Subcutaneous abdominal adipose tissue (tissue), 5 donors: ENCODE results near the gene SHROOM4.
A peak's percentile ranks its signal among the peaks of the same experiment; 100 is the strongest.

ENCODE experiments used
- H3K27ac ChIP-seq: one replicate; pipeline ENCODE4 v1.7.0; 2013; ENCODE audit warnings: low read depth, mild to moderate bottlenecking, inconsistent platforms, low read length, moderate library complexity
- H3K27me3 ChIP-seq, 5 donors: one replicate each; pipeline ENCODE4 v1.7.0; 2013; ENCODE audit warnings: low read length in 5 of 5, inconsistent platforms in 1 of 5; ENCODE audit not compliant: control insufficient read depth in 5 of 5, insufficient read depth in 4 of 5
- H3K36me3 ChIP-seq, 5 donors: one replicate each; pipeline ENCODE4 v1.7.0; 2013; ENCODE audit warnings: low read length in 5 of 5; ENCODE audit not compliant: control insufficient read depth in 5 of 5, insufficient read depth in 5 of 5
- H3K4me1 ChIP-seq, 5 donors: one replicate each; pipeline ENCODE4 v1.7.0; 2013; ENCODE audit warnings: low read length in 5 of 5, mild to moderate bottlenecking in 3 of 5, moderate library complexity in 1 of 5; ENCODE audit not compliant: control insufficient read depth in 5 of 5, insufficient read depth in 5 of 5
- H3K4me3 ChIP-seq, 5 donors: one replicate each; pipeline ENCODE4 v1.7.0; 2013; ENCODE audit warnings: low read length in 5 of 5, low read depth in 1 of 5
- H3K9ac ChIP-seq, 5 donors: one replicate each; pipeline ENCODE4 v1.7.0; 2013; ENCODE audit warnings: low read length in 5 of 5, mild to moderate bottlenecking in 4 of 5, moderate library complexity in 3 of 5
- H3K9me3 ChIP-seq, 5 donors: one replicate each; pipeline ENCODE4 v1.7.0; 2013; ENCODE audit warnings: low read length in 5 of 5; ENCODE audit not compliant: control insufficient read depth in 5 of 5
- donor health status: healthy.
- donor health status: healthy.
- donor health status: healthy.
- donor health status: healthy.
- donor health status: healthy.

The SHROOM4 gene

DNA sequence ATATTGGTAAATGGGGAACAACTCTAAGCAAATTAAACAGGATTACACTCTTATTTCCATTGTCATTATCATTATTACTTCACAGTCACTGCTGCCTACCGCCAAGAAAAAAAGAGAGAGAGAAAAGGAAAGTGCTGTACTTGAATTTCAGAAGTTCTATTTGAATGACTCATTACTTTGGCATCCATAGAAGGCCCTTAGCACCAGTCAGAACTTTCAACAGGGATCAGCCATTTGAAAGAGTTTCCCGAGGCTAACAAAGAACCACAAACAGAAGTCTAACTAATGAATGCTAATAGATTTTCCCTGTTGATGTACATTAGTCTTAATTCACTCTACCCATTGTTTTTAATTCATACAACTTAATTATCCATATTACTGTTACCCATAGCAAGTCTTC lies 116.3 kb downstream of the SHROOM4 start:
- peaks cover 0 to 16% (median 10%) of the 10 kb centered on the region in 5 donors for H3K27me3 ChIP-seq
- no peaks in the 10 kb centered on the region for H3K9me3 ChIP-seq
- no peak overlapping the region for H3K27ac ChIP-seq
- H3K36me3 ChIP-seq: no peaks in the 10 kb centered on the region
- H3K9ac ChIP-seq: no peak overlapping the region
- H3K4me1 ChIP-seq: peaks cover 0 to 3% (median 0%) of the 10 kb centered on the region in 5 donors
- H3K4me3 ChIP-seq: no peak overlapping the region

DNA sequence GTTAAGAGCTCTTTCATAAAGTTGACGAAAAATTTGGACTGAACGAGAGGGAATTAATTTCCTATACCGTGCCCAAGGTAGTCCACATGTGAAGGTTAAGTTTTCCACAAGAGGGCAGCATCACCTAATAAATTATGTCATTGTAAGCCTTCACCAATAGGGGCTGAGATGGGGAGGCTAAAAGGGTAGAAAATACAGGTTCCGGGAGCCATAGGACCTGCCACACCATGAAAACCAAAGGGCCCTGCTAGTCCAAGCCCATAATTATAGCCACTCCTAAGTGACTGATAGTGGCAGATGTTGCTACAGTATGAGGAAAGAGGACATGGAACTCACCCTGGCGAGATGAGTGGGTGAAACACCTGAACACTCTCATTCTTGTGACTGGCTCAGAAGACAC lies 122.2 kb downstream of the SHROOM4 start:
- H3K36me3 ChIP-seq: no peaks in the 10 kb centered on the region
- H3K9me3 ChIP-seq: no peaks in the 10 kb centered on the region
- no peak overlapping the region for H3K9ac ChIP-seq
- H3K4me1 ChIP-seq: no peaks in the 10 kb centered on the region
- H3K27ac ChIP-seq: no peak overlapping the region
- H3K4me3 ChIP-seq: no peak overlapping the region
- H3K27me3 ChIP-seq: peaks cover 0 to 9% (median 5%) of the 10 kb centered on the region in 5 donors

DNA sequence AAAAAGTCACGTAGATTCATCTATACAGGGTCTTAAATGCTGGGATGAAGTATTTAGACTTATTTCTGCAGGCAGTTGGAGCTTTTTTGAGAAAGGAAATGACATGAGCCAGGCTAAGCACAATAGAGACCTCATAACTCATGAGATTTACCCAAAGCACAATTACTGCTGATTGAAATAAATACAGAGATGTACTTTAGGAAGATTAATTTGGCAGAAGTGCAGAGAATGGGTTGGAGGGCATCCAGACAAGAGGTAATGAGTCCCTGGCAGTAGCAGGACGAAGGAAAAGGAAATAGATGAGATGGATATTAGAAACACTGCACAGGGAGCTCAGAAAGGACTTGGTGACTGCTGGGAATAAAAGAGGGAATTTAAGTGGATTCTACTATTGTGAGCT lies 129.1 kb downstream of the SHROOM4 start:
- Histone ChIP-seq H3K9ac (no peak overlapping the region), H3K27ac (no peak overlapping the region), H3K4me1 (peaks cover 0 to 7% (median 0%) of the 10 kb centered on the region in 5 donors), H3K27me3 (peaks cover 0 to 8% (median 2%) of the 10 kb centered on the region in 5 donors), H3K4me3 (no peak overlapping the region), H3K9me3 (no peaks in the 10 kb centered on the region), H3K36me3 (no peaks in the 10 kb centered on the region)

DNA sequence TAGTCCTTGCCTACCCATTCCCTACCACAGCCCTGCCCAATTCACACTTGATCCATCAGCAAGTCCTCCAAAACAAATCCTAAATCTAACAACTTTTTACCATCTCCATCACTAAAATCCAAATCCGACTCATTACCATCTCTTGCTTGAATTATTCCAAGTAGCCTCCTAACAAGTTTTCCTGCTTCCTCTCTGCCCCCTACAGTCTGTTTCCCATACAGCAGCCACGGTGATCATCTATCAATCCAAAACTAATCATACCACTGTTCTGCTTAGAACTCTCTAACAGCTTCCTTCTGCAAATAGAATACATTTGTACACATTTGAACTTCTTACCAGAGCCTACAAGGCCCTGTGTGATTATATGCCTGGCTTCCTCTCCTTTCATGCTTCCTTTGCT lies 133.0 kb downstream of the SHROOM4 start:
- Histone ChIP-seq H3K9ac (no peak overlapping the region), H3K4me3 (no peak overlapping the region), H3K36me3 (no peaks in the 10 kb centered on the region), H3K27ac (no peak overlapping the region), H3K9me3 (no peaks in the 10 kb centered on the region), H3K27me3 (peaks cover 0 to 8% (median 0%) of the 10 kb centered on the region in 5 donors), H3K4me1 (peaks cover 0 to 7% (median 0%) of the 10 kb centered on the region in 5 donors)

DNA sequence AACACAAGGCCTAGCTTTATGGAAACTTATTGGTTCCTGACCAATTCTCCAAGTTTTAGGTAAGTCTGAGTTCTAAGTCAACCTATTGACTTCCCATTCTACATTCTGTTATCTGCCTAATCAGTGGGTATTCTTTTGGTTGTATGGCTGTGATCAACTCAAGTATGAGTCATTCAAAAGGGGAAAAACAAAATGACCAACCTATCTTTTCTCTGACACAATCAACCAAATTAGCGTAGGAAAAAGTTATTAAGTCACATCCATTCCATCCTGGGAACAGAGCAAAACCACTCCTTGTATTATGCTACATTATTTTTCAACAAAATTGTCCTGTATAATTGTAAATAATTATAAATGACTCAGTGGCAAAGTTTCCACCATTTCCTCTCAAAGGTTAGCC lies 136.2 kb downstream of the SHROOM4 start:
- peaks cover 0 to 6% (median 0%) of the 10 kb centered on the region in 5 donors for H3K27me3 ChIP-seq
- H3K4me3 ChIP-seq: no peak overlapping the region
- no peak overlapping the region for H3K27ac ChIP-seq
- H3K4me1 ChIP-seq: peaks cover 0 to 2% (median 0%) of the 10 kb centered on the region in 5 donors
- no peaks in the 10 kb centered on the region for H3K9me3 ChIP-seq
- no peak overlapping the region for H3K9ac ChIP-seq
- no peaks in the 10 kb centered on the region for H3K36me3 ChIP-seq

DNA sequence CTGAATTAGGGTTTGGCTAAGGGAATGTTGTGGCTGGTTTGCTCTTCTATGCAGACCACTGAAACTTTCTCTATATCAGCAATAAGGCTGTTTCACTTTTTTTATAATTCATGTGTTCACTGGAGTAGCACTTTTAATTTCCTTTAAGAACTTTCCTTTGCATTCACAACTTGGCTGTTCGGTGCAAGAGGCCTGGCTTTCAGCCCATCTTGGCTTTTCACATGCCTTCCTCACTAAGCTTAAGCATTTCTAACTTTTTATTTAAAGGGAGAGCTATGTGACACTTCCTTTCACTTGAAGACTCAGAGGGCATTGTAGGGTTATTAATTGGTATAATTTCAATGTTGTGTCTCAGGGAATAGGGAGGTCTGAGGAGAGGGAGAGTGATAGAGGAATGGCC lies 142.3 kb downstream of the SHROOM4 start:
- H3K27me3 ChIP-seq: peaks cover 0 to 12% (median 6%) of the 10 kb centered on the region in 5 donors
- no peak overlapping the region for H3K27ac ChIP-seq
- no peak overlapping the region for H3K4me3 ChIP-seq
- no peaks in the 10 kb centered on the region for H3K36me3 ChIP-seq
- H3K4me1 ChIP-seq: no peaks in the 10 kb centered on the region
- no peaks in the 10 kb centered on the region for H3K9me3 ChIP-seq
- no peak overlapping the region for H3K9ac ChIP-seq

DNA sequence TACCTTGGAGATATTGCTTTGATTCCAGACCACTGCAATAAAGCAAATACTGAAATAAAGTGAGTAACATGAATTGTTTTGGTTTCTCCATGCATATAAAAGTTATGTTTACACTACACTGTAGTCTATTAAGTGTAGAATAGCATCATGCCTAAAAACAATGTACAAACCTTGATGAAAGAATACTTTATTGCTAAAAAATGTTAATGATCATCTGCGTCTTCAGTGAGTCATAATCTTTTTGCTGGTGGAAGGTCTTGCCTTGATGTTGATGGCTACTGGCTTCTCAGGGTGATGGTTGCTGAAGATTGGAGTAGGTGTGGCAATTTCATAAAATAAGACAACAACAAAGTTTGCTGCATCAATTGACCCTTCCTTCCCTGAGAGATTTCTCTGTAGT lies 145.1 kb downstream of the SHROOM4 start:
- Histone ChIP-seq H3K36me3 (no peaks in the 10 kb centered on the region), H3K27ac (no peak overlapping the region), H3K4me3 (no peak overlapping the region), H3K4me1 (no peaks in the 10 kb centered on the region), H3K9ac (no peak overlapping the region), H3K9me3 (no peaks in the 10 kb centered on the region), H3K27me3 (peaks cover 0 to 18% (median 6%) of the 10 kb centered on the region in 5 donors)

DNA sequence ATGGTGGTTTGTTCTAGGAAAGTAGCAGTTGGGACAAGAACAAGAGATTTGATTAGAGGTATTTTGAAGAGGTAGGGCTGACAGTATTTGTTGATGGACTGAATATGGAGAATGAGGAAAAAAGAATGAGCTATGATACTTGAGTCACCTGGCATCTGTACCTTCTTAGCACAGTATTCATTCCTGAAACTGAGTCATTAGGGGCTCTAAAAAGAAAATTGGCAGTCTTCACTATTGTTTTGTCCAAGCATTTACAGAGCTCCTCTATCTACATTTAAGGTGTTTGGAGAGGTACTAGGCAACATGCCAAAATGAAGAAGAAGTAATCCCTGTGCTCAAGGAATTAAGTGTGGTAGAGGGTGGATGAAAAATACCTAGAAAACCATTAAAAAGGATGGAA lies 165.8 kb downstream of the SHROOM4 start:
- H3K4me1 ChIP-seq: peaks cover 0 to 36% (median 3%) of the 10 kb centered on the region in 5 donors
- H3K36me3 ChIP-seq: no peaks in the 10 kb centered on the region
- H3K27me3 ChIP-seq: peaks cover 0 to 6% (median 0%) of the 10 kb centered on the region in 5 donors
- no peak overlapping the region for H3K9ac ChIP-seq
- H3K27ac ChIP-seq: peak overlapping the region; percentile 15
- H3K9me3 ChIP-seq: no peaks in the 10 kb centered on the region
- no peak overlapping the region for H3K4me3 ChIP-seq

DNA sequence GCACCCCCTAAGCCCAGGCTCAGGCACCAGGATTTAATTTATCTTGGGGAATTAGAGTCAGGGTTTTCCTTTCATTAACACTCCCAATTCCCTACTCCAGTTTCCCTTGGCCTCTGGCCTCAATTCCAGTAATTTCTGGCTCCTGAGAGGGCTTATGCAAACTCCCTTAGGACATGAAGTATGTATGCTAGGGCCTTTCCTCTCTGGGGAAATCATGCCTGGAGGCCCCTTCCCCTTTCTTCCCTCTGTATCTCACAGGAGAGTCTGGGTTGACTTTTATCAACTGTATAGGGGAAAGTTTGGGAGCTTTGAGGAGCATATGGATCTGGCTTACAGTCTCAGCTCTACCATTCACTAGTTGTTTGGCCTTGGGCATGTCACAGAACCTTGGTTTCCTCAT lies 169.5 kb downstream of the SHROOM4 start:
- H3K27me3 ChIP-seq: peaks cover 0 to 6% (median 0%) of the 10 kb centered on the region in 5 donors
- H3K4me1 ChIP-seq: peaks cover 0 to 36% (median 3%) of the 10 kb centered on the region in 5 donors
- H3K27ac ChIP-seq: peak overlapping the region; percentile 39

DNA sequence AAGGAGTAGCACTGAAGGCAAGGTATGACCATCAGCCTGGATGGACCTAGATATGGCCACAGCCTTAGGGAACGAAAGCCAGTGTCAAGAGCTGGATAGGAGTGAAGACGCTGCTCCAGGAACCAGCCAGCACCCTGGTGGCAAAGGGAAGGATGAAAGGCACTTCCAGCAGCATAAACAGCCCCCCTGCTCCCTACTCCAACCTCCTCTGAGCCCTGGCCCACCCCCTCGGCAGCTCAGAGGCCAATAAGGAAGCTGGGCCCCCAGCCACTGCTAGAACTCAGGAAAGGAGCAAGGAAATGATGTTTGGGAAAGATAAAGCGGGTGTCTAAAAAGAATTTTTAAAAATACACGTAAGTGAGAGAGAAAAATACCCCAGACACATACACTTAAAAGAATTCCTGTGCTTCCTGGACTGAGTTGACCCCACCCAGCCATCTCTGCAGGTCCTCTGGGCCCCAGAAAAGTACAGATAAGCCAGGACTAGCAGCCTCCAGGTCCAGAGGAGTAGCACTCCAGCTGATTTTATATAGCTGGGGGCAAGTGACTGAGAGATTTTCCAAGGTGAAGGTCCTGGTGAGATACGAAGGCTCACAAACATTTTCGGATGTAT lies 170.4 kb downstream of the SHROOM4 start:
- H3K27me3 ChIP-seq: peaks cover 0 to 6% (median 0%) of the 10 kb centered on the region in 5 donors
- peak overlapping the region in 1 of 5 donors; percentile 42 for H3K9ac ChIP-seq
- H3K4me3 ChIP-seq: peak overlapping the region in 4 of 5 donors; percentile 37 to 67 (median 50)
- H3K27ac ChIP-seq: peak overlapping the region; percentile 39
- no peaks in the 10 kb centered on the region for H3K36me3 ChIP-seq
- H3K4me1 ChIP-seq: peaks cover 0 to 41% (median 3%) of the 10 kb centered on the region in 5 donors
- H3K9me3 ChIP-seq: no peaks in the 10 kb centered on the region

More for the DNA sequence above, 169.5 kb downstream of the SHROOM4 start:
- H3K9ac ChIP-seq: no peak overlapping the region
- H3K36me3 ChIP-seq: no peaks in the 10 kb centered on the region
- no peak overlapping the region for H3K4me3 ChIP-seq
- H3K9me3 ChIP-seq: no peaks in the 10 kb centered on the region
